ENCODE data around the gene APOM.

The APOM gene

GRCh38 chr6:31631209-31631608, 24.5 kb upstream of the APOM start:
- DNase-seq (ENCODE audit: low spot score) = no peak

GRCh38 chr6:31631681-31632278, 23.9 kb upstream of the APOM start:
- no peak for DNase-seq (ENCODE audit: low spot score)

GRCh38 chr6:31632279-31632946, 23.3 kb upstream of the APOM start:
- no peak for DNase-seq (ENCODE audit: low spot score)

- DNase-seq (ENCODE audit: low spot score) = no peak
Measured at GRCh38 chr6:31633447-31633846, 22.2 kb upstream of the APOM start.

GRCh38 chr6:31634131-31634530, 21.6 kb upstream of the APOM start:
- no peak for DNase-seq (ENCODE audit: low spot score)

- no peak for DNase-seq (ENCODE audit: low spot score)
Measured at GRCh38 chr6:31634969-31635575, 20.6 kb upstream of the APOM start.

- DNase-seq (ENCODE audit: low spot score) = no peak
Measured at GRCh38 chr6:31636698-31637596, 18.7 kb upstream of the APOM start.

GRCh38 chr6:31639043-31639442, 16.7 kb upstream of the APOM start:
- no peak for DNase-seq (ENCODE audit: low spot score)

- DNase-seq (ENCODE audit: low spot score) = no peak
Measured at GRCh38 chr6:31639449-31639861, 16.2 kb upstream of the APOM start.

- DNase-seq (ENCODE audit: low spot score) = no peak
Measured at GRCh38 chr6:31640612-31641011, 15.1 kb upstream of the APOM start.

- DNase-seq (ENCODE audit: low spot score) = no peak
Measured at GRCh38 chr6:31641370-31641769, 14.3 kb upstream of the APOM start.

- no peak for DNase-seq (ENCODE audit: low spot score)
Measured at GRCh38 chr6:31642798-31643570, 12.7 kb upstream of the APOM start.

GRCh38 chr6:31643818-31644454, 11.8 kb upstream of the APOM start:
- no peak for DNase-seq (ENCODE audit: low spot score)

- no peak for DNase-seq (ENCODE audit: low spot score)
Measured at GRCh38 chr6:31645325-31645724, 10.4 kb upstream of the APOM start.

GRCh38 chr6:31651602-31652191, 4.0 kb upstream of the APOM start:
- DNase-seq (ENCODE audit: low spot score) = peak; percentile 14

- DNase-seq (ENCODE audit: low spot score) = no peak
Measured at GRCh38 chr6:31652925-31653724, 2.6 kb upstream of the APOM start.

- DNase-seq (ENCODE audit: low spot score) = no peak
Measured at GRCh38 chr6:31654574-31655348, 933 bp upstream of the APOM start.

GRCh38 chr6:31657406-31658157, 1.9 kb downstream of the APOM start:
- no peak for DNase-seq (ENCODE audit: low spot score)

All from hematopoietic multipotent progenitor cell treated with erythropoietin and hydrocortisone succinate and interleukin-3 and kit ligand, for 15 days (in vitro differentiated cells).